ENCODE measurements around the gene TNFAIP2. TPM values are rescaled to one million over a fixed set of nuclear protein-coding genes. Genes with fewer than 3 reads are reported as not detected.

TNFAIP2 gene
- total and polyA plus RNA-seq, 9 of the 15 experiments (the other 6 are each of a cell fraction or from before 2014, with no cell fraction given) = 22.6 to 68.6 (median 44.6) TPM

DNA sequence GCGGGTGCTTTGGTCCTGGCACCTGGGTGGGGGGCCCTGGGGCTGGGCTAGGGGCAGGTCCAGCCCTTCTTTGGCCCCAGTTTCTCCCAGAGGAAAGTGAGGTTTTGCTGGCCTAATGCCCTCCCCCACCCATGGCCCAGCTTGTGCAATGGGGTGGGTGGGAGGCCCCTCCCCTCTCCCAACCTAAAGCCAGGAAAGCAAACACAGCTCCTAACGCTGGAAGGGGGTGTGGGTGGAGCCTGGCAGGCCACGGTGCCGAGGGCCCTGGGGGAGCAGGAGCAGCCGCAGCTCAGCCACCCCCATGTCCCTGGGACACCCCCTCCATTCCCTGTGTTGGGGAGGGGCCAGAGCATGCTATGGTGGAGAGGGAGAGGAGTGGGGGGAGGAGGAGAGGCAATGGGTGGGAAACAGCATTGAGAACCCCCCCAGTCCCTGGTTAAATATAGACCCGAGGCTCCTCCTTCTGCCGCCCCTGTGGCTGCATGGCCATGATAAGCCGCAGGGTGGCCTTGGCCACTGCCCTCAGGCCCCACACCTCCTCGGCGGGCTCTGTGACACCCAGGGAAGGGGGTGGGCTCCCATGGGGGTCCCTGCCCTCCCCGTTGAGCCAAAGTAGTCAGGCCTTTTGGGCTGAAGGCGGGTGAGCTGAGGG is 24.1 kb upstream of the TNFAIP2 start (continued):
- TF ChIP-seq MEF2A (IDR thresholded peaks at IDR 0.05; ENCODE audit: control insufficient read depth, low read depth, low read length) = peak; percentile 94
- TF ChIP-seq CREM (IDR thresholded peaks at IDR 0.05; ENCODE audit: low read depth) = 0 out of 2 replicates have a peak, but pooled peaks have one; percentile 34
- TF ChIP-seq RBFOX2 (IDR thresholded peaks at IDR 0.05; ENCODE audit: low read depth, low read length) = peak; percentile 48; the same call in 1 of the 2 replicates
- TF ChIP-seq CCNT2 (IDR thresholded peaks at IDR 0.05; ENCODE audit: borderline replicate concordance, extremely low read depth, insufficient read length, low read depth, low read length) = no peak
- TF ChIP-seq DPF2 (IDR thresholded peaks at IDR 0.05) = peak; percentile 53
- peak; percentile 27; the same call in 1 of the 2 replicates for TF ChIP-seq SMARCC2 (IDR thresholded peaks at IDR 0.05; ENCODE audit: low read depth)
- peak; percentile 61 for TF ChIP-seq TAL1 (IDR thresholded peaks at IDR 0.05)
- TF ChIP-seq EHMT2 (IDR thresholded peaks at IDR 0.05) = no peak
- TF ChIP-seq EP400 (IDR thresholded peaks at IDR 0.05) = peak; percentile 18; the same call in 1 of the 2 replicates
- TF ChIP-seq, protein P1, sequence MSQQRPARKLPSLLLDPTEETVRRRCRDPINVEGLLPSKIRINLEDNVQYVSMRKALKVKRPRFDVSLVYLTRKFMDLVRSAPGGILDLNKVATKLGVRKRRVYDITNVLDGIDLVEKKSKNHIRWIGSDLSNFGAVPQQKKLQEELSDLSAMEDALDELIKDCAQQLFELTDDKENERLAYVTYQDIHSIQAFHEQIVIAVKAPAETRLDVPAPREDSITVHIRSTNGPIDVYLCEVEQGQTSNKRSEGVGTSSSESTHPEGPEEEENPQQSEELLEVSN (IDR thresholded peaks at IDR 0.05; ENCODE audit: borderline replicate concordance in 1 of 2, extremely low read depth in 1 of 2, insufficient read depth in 1 of 2, insufficient read length in 1 of 2, low read depth in 1 of 2, low read length in 1 of 2, poor library complexity in 1 of 2, severe bottlenecking in 1 of 2) = peak in 1 of 2 experiments; percentile 24
- peak in 1 of 2 experiments; percentile 34; a peak in 1 of 4 replicates for TF ChIP-seq HDAC1 (IDR thresholded peaks at IDR 0.05)
- 0 out of 2 replicates have a peak, but pooled peaks have one; percentile 48 for TF ChIP-seq GATAD2A (IDR thresholded peaks at IDR 0.05)
- peak; percentile 69 for TF ChIP-seq HMGN3 (IDR thresholded peaks at IDR 0.05; ENCODE audit: borderline replicate concordance, extremely low read depth, insufficient read length, low read depth, low read length)
- peak; percentile 74 for TF ChIP-seq TCF3 (CRISPR knock-in tag; IDR thresholded peaks at IDR 0.05)
- TF ChIP-seq POLR2G (IDR thresholded peaks at IDR 0.05; ENCODE audit: low read depth, low read length) = peak; percentile 63
- TF ChIP-seq MEF2D (tag; conservative IDR thresholded peaks at IDR 0.05; ENCODE audit: low read depth) = peak; percentile 57; the same call in 1 of the 2 replicates

Measured in K562 (cell line).